Measurements from ENCODE around the gene CHMP4A. TPM values are rescaled to one million over a fixed set of nuclear protein-coding genes. Genes with fewer than 3 reads are reported as not detected.
A peak's percentile ranks its signal among the peaks of the same experiment; 100 is the strongest.
"Not testable (repeated sequence)": the region's sequence is repeated elsewhere in the genome, so short reads cannot be mapped to it uniquely, and the experiment has no call there.

Gene CHMP4A
- total RNA-seq, 2 donors from 2014 or later, result 62.8 to 69.8 TPM

DNA sequence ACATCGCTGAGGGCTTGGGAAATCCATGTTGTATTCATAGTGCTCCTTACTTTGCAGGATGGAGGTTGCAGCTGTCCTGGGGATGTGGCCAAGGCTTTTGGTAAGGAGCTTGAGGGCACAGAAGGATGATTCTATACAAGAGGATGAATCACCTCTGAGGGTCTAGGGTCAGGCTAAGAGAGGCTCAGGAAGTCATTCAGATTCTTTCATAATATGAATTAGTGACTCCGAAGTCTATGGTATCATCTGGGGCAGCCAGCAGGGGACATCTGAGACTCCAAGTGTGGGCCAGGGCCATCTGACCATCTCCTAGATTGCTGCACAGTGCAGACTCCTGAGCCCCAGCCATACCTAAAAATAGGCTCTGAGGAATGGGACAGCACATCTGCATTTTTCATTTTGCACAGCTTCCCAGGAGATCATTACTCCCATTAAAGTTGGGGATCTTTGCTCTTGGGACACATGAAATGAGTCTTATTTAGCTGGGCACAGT, 24.2 kb upstream of the CHMP4A start:
- H3K4me3 Mint-ChIP-seq, result peak overlapping the region; percentile 83

GRCh38 chr14:24236689-24237462, 23.6 kb upstream of the CHMP4A start:
- peaks cover 88% of the 10 kb centered on the region for H3K36me3 Mint-ChIP-seq (ENCODE audit: low read depth)
- peaks cover 59% of the 10 kb centered on the region for H3K4me1 Mint-ChIP-seq
- H3K27ac Mint-ChIP-seq, result peak overlapping the region; percentile 61
- no peaks in the 10 kb centered on the region for H3K27me3 Mint-ChIP-seq
- ATAC-seq (replicated peaks), result no peak
- no peaks in the 10 kb centered on the region for H3K9me3 Mint-ChIP-seq
- no peak overlapping the region for H3K4me3 Mint-ChIP-seq

More for the DNA sequence above, 24.2 kb upstream of the CHMP4A start:
- Mint-ChIP-seq H3K36me3 (ENCODE audit: low read depth) (peaks cover 92% of the 10 kb centered on the region), H3K4me1 (peaks cover 59% of the 10 kb centered on the region), H3K9me3 (no peaks in the 10 kb centered on the region), H3K27me3 (no peaks in the 10 kb centered on the region), H3K27ac (peak overlapping the region; percentile 61)
- no peak for ATAC-seq (replicated peaks)

- Mint-ChIP-seq H3K9me3 (no peaks in the 10 kb centered on the region), H3K27me3 (no peaks in the 10 kb centered on the region), H3K27ac (peak overlapping the region; percentile 62), H3K36me3 (ENCODE audit: low read depth) (peaks cover 85% of the 10 kb centered on the region), H3K4me3 (peak overlapping the region; percentile 15), H3K4me1 (peaks cover 59% of the 10 kb centered on the region)
- no peak for ATAC-seq (replicated peaks)
Measured at GRCh38 chr14:24235804-24236688, 22.8 kb upstream of the CHMP4A start.

GRCh38 chr14:24234095-24235005, 21.1 kb upstream of the CHMP4A start:
- no peaks in the 10 kb centered on the region for H3K27me3 Mint-ChIP-seq
- no peaks in the 10 kb centered on the region for H3K9me3 Mint-ChIP-seq
- peak overlapping the region; percentile 85 for H3K27ac Mint-ChIP-seq
- peak overlapping the region; percentile 84 for H3K4me3 Mint-ChIP-seq
- H3K4me1 Mint-ChIP-seq, result peaks cover 44% of the 10 kb centered on the region
- peaks cover 73% of the 10 kb centered on the region for H3K36me3 Mint-ChIP-seq (ENCODE audit: low read depth)
- no peak for ATAC-seq (replicated peaks)

- H3K36me3 Mint-ChIP-seq (ENCODE audit: low read depth), result peaks cover 71% of the 10 kb centered on the region
- peak overlapping the region; percentile 84 for H3K4me3 Mint-ChIP-seq
- ATAC-seq (replicated peaks), result no peak
- no peaks in the 10 kb centered on the region for H3K27me3 Mint-ChIP-seq
- H3K27ac Mint-ChIP-seq, result peak overlapping the region; percentile 85
- H3K9me3 Mint-ChIP-seq, result no peaks in the 10 kb centered on the region
- peaks cover 36% of the 10 kb centered on the region for H3K4me1 Mint-ChIP-seq
Measured at GRCh38 chr14:24233538-24233866, 20.2 kb upstream of the CHMP4A start.

- Mint-ChIP-seq H3K27me3 (no peaks in the 10 kb centered on the region), H3K9me3 (no peaks in the 10 kb centered on the region), H3K4me3 (peak within 1 kb of the TSS; percentile 84), H3K4me1 (peaks cover 32% of the 10 kb centered on the region), H3K27ac (peak within 1 kb of the TSS; percentile 85), H3K36me3 (ENCODE audit: low read depth) (peaks cover 69% of the 10 kb centered on the region)
- peak; percentile 62 for ATAC-seq (replicated peaks)
Measured at GRCh38 chr14:24232645-24233537, 19.6 kb upstream of the CHMP4A start, which contains the start of gene GMPR2. Gene GMPR2, plus strand, starts transcription at chr14:24232929. Its CDS starts 325 bp downstream, at chr14:24233254.

- H3K4me1 Mint-ChIP-seq, result peaks cover 28% of the 10 kb centered on the region
Measured at GRCh38 chr14:24232121-24232644, 18.9 kb upstream of the CHMP4A start, which contains the start of gene NEDD8. Gene NEDD8, minus strand, starts transcription at chr14:24232367. Its CDS starts 100 bp downstream, at chr14:24232267.

GRCh38 chr14:24231263-24232120, 18.2 kb upstream of the CHMP4A start:
- peak overlapping the region; percentile 84 for H3K4me3 Mint-ChIP-seq
- no peak for ATAC-seq (replicated peaks)
- H3K27ac Mint-ChIP-seq, result peak overlapping the region; percentile 85
- no peaks in the 10 kb centered on the region for H3K27me3 Mint-ChIP-seq
- H3K36me3 Mint-ChIP-seq (ENCODE audit: low read depth), result peaks cover 68% of the 10 kb centered on the region
- peaks cover 29% of the 10 kb centered on the region for H3K4me1 Mint-ChIP-seq
- H3K9me3 Mint-ChIP-seq, result no peaks in the 10 kb centered on the region

More at GRCh38 chr14:24232121-24232644, 18.9 kb upstream of the CHMP4A start, which contains the start of gene NEDD8:
- peak; percentile 88 for ATAC-seq (replicated peaks)
- H3K4me3 Mint-ChIP-seq, result peak within 1 kb of the TSS; percentile 84
- H3K27ac Mint-ChIP-seq, result peak within 1 kb of the TSS; percentile 85
- H3K9me3 Mint-ChIP-seq, result no peaks in the 10 kb centered on the region
- no peaks in the 10 kb centered on the region for H3K27me3 Mint-ChIP-seq
- H3K36me3 Mint-ChIP-seq (ENCODE audit: low read depth), result peaks cover 68% of the 10 kb centered on the region

DNA sequence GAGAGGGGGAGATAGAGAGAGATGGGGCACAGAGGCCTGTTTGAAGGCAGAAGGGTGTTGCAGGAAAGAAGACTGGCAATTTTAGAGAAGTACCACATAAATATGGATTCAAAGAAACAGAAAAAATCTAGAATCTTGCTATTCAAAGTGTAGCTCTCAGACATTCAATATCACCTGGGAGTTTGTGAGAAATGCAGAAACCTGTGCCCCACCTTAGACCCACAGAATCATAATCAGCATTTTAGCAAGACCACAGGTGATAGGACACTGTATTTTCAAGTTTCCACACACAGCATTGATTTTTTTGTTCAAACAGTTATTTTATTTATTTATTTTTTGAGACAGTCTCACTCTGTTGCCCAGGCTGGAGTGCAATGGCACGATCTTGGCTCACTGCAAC, 15.6 kb upstream of the CHMP4A start:
- no peaks in the 10 kb centered on the region for H3K27me3 Mint-ChIP-seq
- peaks cover 19% of the 10 kb centered on the region for H3K4me1 Mint-ChIP-seq
- peaks cover 62% of the 10 kb centered on the region for H3K36me3 Mint-ChIP-seq (ENCODE audit: low read depth)
- H3K4me3 Mint-ChIP-seq, result no peak overlapping the region
- no peak for ATAC-seq (replicated peaks)
- no peak overlapping the region for H3K27ac Mint-ChIP-seq
- H3K9me3 Mint-ChIP-seq, result no peaks in the 10 kb centered on the region

- peak overlapping the region; percentile 6 for H3K27ac Mint-ChIP-seq
Measured at GRCh38 chr14:24226473-24226872, 13.2 kb upstream of the CHMP4A start.

GRCh38 chr14:24224618-24225071, 11.4 kb upstream of the CHMP4A start:
- Mint-ChIP-seq H3K4me3 (no peak overlapping the region), H3K36me3 (ENCODE audit: low read depth) (peaks cover 48% of the 10 kb centered on the region), H3K27ac (peak overlapping the region; percentile 66), H3K27me3 (no peaks in the 10 kb centered on the region), H3K4me1 (peaks cover 16% of the 10 kb centered on the region), H3K9me3 (no peaks in the 10 kb centered on the region)
- no peak for ATAC-seq (replicated peaks)

More at GRCh38 chr14:24226473-24226872, 13.2 kb upstream of the CHMP4A start:
- H3K9me3 Mint-ChIP-seq, result no peaks in the 10 kb centered on the region
- H3K4me1 Mint-ChIP-seq, result peaks cover 14% of the 10 kb centered on the region
- no peaks in the 10 kb centered on the region for H3K27me3 Mint-ChIP-seq
- peak overlapping the region; percentile 3 for H3K4me3 Mint-ChIP-seq
- peaks cover 48% of the 10 kb centered on the region for H3K36me3 Mint-ChIP-seq (ENCODE audit: low read depth)
- ATAC-seq (replicated peaks), result no peak

- H3K27ac Mint-ChIP-seq; ATAC-seq (replicated peaks); H3K9me3 Mint-ChIP-seq; H3K4me3 Mint-ChIP-seq; H3K27me3 Mint-ChIP-seq: not testable (repeated sequence)
- H3K4me1 Mint-ChIP-seq, result peaks cover 20% of the 10 kb centered on the region
- peaks cover 45% of the 10 kb centered on the region for H3K36me3 Mint-ChIP-seq (ENCODE audit: low read depth)
Measured at GRCh38 chr14:24222987-24223386, 9.7 kb upstream of the CHMP4A start.

All from activated T-helper 17 cell treated with anti-CD3 and anti-CD28 coated beads, Interleukin-2, amount 50 U/mL, for 72 hours (primary cell).